Stimulated activated CD4-positive, alpha-beta T cell treated with anti-CD3 and anti-CD28 coated beads, Interleukin-2, amount 100 ng/mL, for 48 hours (primary cell): ENCODE results near the gene TIPIN.
A peak's percentile ranks its signal among the peaks of the same experiment; 100 is the strongest.

Experiments used
- DNase-seq, 2 donors: peaks; one replicate each; pipeline ENCODE4 v3.0.0-alpha.2; 2020

Gene TIPIN

DNA sequence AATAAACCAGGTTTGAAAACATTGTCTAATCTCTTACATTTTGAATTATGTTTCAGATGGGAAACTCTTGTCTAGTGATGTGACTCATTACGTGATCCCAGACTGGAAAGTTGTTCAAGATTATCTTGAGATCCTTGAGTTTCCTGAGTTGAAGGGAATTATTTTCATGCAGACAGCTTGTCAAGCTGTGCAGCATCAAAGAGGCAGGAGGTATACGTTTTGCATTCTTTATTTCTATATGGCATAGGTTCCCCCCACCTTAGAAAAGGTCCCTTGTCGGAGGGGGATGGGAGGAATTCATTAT lies 61.6 kb downstream of the TIPIN start:
- DNase-seq = no peak

DNA sequence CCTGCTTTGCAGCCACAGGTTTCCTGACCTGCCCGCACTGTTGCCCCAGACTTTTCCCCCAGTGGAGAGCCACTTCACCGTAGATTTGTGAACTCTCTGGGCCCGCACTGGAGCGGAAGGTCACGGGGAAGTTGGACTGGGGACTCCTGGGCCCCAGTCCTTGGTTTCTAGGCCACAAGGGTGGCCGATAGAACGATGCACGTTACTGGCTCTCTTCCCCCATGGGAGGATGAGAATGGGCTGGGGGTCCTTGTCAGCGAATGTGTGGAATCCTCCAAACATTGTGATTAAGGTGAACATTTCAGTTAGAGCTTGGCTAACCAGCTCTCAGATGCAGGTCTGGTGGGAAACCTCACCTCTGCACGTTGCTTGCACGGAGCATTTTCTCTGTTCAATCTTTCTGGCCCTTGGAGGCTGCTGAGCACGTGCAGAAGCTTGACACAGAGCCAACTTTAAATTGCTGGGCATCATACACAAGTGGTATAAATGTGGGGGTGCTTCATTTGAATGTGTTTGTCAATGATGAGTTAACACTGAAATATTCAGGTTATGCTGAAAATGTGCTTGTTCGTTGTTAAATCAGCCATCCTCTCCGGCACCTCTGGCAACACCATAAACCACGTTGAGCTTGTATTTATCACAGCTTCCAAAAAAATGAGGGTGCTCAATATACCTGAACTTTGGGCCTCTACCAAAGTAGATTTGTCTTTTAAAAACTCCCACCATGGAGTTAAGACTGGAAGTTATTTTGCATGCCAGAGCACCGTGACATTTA lies 62.1 kb downstream of the TIPIN start:
- peak in 1 of 2 donors; percentile 16 for DNase-seq

DNA sequence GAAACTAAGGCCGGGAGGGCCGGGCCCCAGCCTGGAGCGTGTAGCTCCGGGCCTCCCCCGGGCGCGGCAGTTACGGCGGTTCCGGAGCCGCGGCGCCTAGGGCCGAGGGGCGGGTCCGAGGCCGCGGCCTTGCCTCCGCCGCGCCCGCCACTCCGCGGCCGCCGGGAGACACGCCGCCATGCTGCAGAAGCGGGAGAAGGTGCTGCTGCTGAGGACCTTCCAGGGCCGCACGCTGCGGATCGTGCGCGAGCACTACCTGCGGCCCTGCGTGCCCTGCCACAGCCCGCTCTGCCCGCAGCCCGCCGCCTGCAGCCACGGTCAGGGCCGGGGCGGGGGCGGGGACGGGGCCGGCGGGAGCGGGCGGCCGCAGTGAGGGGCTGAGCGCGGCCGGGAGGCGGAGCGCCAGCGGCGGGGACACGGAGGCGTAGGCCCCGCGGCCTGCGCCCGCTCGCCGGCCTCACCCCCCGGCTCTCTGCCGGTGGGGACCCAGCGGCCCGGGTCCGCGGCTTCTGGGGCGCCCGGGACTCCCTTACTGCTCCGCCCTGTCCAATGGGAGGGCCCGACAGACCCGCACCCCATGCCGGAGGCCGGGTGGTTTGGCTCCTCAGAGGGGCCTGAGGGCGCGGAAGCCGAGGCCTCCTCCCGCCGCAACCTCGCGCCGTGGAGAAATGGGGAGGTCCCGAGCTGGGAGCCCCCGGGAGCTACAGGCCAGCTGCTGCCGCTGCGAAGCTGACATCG lies 62.9 kb downstream of the TIPIN start, which contains the start of gene DIS3L:
DIS3L (plus strand) TSS at position 150 of the 738 bp plus-strand sequence; CDS start at position 179, 29 bp downstream.
- peak; percentile 54 for DNase-seq

DNA sequence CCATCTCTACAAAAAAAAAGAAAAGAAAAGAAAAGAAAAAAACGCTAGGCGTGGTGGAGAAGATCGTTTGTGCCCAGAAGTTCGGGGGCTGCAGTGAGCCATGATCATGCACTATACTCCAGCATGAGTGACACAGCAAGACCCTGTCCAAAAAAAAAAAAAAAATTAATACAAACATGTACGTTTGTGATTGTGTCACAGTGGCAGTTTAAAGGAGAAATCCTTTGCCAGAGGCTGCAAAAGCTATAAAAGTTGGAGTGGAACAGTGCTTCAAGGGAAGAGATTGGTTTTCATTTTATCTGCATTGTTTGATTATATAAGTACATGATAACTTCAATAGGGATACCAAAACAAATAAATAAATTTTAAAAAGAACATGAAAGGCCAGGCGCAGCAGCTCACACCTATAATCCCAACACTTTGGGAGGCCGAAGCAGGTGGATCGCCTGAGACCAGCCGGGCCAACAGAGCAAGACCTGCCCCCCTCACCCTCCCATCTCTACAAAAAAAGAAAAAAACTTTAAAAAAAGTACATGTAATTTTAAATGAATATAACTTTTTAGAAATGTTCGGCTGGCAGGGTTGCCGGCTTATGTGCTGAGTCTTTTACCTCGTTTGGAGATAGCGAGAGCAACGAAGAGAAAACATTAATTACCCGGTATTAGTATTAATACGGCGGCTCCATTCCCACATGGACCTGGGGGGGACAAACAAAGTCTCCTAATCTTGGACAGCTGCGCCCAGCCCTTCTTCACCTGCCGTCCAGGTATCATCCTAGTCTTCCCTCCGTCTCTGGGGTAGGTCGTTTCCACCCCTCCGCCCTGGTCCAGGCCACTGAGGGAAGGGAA lies 63.7 kb downstream of the TIPIN start:
- no peak for DNase-seq

DNA sequence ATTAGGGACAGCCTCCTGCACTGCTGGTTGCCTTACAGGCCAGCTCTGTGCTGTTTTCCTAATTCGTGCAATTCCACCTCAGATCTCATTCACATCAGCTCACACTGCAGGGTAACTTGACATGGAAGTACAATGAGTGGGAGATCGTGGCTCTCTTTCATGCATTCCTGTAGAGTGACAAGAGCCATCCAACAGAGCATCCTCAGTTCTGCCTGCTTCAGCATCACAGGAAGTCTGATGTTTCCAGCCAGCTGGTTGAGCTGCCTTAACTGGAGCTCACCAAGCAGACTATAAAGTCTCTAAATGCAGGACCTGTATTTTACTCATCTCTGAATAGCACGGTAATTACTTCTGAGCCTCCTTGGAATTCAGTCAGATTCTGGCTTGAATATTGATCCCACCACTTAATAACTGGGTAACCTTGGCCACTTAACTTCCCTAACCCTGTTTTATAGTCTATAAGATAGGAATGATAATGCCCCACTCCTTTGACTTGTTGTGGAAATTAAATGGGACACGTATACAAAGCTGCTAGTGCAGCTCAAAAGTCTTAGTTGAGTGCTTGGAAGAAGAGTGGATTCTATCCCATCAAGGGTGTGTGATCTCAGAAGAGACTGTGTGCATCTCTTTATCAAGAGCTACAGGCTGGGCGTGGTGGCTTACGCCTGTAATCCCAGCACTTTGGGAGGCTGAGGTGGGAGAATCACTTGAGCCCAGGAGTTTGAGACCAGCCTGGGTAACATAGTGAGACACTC lies 64.5 kb downstream of the TIPIN start:
- no peak for DNase-seq

DNA sequence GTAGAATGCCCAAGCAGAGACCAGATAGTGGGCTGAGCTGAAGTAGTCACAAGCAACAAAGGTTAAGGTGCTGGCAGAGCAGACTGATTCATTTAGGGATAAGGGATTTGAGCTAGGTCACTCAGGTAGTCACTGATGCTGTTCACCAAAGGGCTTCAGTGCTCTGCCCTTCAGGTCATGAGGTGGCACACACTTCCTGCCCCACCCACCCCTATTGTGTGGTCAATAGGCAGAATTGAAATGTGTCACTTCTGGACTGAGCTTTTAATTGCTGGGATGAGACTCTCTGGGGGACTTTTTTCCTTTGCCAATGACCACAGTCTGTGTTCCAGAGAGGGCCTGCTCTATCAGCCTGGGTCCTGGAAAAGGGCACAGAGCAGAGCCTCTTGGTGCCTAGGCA lies 66.0 kb downstream of the TIPIN start:
- DNase-seq = no peak

DNA sequence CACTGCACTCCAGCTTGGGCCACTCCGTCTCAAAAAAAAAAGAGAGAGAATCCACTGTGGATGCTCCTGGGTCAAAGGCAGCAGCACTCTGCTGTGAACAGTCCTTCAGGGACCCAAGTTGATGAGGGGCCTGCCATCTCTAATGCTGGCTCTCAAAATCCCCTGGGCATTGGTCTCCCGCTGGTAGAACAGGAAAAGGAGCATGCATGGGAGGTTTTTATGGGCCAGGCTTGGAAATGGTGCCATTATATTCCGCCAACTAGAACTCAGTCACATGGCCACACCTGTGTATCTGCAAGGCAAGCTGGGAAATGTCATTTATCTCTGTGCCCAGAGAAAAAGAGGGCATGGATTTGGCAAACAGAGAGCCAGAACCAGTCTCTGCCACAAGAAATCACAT lies 66.5 kb downstream of the TIPIN start:
- DNase-seq = no peak

DNA sequence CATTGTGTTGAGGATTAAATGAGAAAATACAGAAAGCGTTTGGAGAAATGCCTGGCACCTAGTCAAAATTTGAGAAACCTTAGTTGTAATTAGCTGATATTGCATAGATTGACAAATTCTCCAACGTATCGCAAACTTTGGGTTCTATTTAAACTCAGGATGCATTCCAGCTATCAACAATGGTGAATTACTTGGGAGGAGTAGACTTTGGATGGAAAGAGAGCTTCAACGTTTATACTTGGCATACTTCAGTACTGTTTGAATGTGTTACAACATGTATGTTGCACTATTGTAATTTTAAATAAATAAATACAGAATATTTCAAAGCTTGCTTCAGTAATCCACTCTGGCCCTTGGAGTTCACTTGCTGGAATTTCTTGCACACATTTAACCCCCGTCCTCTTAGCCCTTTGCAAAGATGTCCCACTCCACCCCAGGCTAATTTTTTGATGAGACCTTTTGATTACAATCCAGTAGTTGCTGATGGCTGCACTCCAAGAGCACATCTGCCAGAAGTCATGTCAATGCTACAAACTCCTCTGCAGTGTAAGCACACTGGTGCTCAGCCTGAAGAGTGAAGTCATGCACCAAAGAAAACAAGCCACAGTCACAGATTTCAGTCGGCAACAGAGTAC lies 67.8 kb downstream of the TIPIN start:
- no peak for DNase-seq

DNA sequence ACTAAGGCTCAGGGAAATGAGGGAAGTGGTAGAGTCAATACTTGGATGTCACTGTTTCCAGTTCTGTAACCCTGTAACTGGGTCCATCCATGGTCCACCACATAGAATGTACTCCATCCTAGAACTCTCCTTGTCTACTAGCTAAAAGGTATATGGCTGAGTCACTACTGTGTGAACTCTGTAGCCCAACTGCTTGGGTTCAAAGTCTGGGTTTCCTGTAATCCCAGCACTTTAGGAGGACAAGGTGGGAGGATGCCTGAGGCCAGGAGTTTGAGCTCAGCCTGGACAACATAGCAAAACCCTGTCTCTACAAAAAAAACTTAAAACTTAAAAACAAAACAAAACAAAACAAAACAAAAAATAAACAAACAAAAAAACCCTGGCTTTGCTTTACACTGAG lies 68.4 kb downstream of the TIPIN start:
- DNase-seq = no peak

DNA sequence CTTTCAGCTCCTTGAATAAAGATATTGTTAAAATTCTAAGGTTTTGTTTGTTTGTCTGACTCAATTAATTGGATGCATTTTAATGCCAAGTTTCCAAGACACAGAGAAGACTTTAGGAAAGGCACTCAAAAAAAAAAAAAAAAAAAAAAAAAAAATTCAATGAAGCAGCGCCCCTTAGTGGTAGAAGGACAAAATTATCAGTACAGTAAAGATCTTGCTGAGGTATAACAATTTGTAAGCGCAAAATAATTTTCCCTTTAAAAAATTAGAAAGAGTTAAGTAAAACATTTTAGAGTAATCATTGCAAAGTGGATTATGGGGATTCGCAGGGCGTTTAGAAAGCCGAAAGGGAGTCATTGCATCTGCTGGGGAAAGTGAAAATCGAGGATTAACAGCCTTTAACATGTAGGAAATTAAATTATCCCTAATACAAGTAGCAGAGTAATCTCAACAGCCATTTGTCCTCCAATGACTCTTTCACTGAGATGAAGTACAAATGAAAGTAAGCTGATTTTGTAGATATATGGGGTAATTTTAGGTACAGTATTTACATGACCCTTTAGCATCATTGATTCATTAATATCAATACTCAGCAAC lies 68.9 kb downstream of the TIPIN start:
- DNase-seq = no peak
